NB4 (cell line): Measurements from ENCODE around the gene RAB11FIP2.

ENCODE experiments used
- CTCF ChIP-seq: IDR thresholded peaks from one replicate; pipeline ENCODE4 v1.5.1; 2012; ENCODE audit warnings: low read depth, low read length
- MAX ChIP-seq: IDR thresholded peaks from 2 replicates; pipeline ENCODE4 v1.6.1; 2011; ENCODE audit warnings: low read depth, low read length
- POLR2A ChIP-seq: IDR thresholded peaks from 2 replicates; pipeline ENCODE4 v1.6.1; 2011; ENCODE audit warnings: mild to moderate bottlenecking; ENCODE audit not compliant: insufficient read length; ENCODE audit errors: extremely low read depth

GRCh38 chr10:118047157-118047719, 497 bp upstream of the RAB11FIP2 start:
- no peak for TF ChIP-seq CTCF
- TF ChIP-seq POLR2A, result no peak
- no peak for TF ChIP-seq MAX
